GM18870 (cell line): Measurements from ENCODE around the gene CTDP1.

Experiments used
- ATAC-seq: cut with Tn5 transposase; IDR thresholded peaks from one replicate; pipeline ENCODE4 v1.9.1; 2021; ENCODE audit warnings: moderate library complexity; ENCODE audit not compliant: unreplicated experiment

The CTDP1 gene

GRCh38 chr18:79792096-79792987, 112.7 kb downstream of the CTDP1 start:
- no peak for ATAC-seq

DNA sequence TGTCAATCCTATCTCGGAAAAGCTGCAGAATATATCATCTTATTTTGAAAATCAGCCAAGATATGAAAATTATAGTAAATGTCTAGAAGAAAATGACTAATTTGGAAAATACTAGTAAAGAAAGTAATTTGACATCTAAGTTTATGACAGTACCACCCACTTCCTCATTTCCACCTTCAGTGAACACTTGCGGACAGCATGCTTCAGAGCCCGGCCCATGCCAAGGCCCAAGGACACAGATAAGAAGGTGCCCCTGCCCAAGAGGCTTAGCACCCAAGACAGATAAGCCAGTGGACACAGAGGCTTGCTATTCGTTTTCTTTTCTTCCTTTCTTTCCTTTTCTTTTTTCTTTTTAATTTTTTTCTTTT, 113.4 kb downstream of the CTDP1 start:
- ATAC-seq = no peak

GRCh38 chr18:79794846-79795245, 115.2 kb downstream of the CTDP1 start:
- ATAC-seq = no peak

DNA sequence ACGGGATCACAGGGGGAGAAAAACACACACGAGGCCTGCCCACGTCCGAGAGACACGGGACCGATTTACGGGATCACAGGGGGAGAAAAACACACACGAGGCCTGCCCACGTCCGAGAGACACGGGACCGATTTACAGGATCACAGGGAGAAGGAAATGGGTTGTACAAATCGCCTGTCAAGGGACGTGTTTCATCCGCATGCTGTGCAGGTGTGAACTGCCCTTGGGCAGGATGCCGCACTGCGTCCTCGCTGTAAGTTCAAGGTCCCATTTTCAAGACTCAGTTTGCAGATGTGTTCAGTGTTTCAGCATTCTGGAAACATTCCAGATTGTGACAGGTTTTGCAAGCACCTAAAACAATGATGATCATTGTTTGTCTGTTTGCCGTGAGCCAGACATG, 115.8 kb downstream of the CTDP1 start:
- no peak for ATAC-seq

GRCh38 chr18:79796016-79796415, 116.4 kb downstream of the CTDP1 start:
- ATAC-seq = no peak

DNA sequence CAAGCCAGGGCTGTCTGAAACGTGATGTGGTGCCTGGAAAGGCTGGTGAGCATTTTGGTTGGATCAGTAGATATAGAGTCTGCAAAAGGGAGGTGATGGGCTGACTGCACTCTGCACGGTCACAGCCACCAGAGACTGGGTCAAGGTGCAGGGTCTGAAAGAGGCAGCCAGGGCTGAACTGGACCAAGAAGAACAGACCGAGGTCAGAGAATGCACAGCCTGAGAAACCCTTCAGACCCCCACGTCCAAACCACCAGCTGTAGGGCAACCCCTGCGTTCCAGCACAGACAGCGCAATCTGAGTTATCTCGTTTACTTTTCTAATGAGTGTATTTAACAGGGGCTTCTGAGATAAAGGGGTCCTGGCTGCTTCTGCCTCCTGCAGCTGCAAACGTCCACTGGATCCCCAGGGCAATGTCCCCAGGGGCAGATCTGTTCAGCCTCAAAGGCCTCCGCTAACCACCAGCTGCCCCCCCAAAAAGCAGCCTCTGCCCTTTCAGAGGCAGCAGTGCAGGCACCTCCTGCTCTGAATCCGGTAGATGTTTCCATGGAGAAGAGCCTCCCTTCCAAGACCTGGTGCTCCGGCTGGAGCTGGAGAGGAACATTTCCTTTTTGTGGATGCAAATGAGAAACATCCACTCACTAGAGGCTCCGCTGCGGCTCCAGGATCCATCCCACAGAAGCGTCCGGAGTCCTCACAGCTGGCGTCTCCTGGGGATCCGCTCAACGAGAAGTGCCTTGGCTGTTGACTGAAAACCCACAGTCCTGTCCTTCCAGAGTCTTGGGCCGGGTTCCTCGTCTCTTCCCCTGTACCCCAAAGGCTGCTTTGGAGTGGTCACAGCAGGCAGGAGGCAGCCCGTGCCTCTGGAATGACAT, 117.2 kb downstream of the CTDP1 start:
- ATAC-seq = no peak

DNA sequence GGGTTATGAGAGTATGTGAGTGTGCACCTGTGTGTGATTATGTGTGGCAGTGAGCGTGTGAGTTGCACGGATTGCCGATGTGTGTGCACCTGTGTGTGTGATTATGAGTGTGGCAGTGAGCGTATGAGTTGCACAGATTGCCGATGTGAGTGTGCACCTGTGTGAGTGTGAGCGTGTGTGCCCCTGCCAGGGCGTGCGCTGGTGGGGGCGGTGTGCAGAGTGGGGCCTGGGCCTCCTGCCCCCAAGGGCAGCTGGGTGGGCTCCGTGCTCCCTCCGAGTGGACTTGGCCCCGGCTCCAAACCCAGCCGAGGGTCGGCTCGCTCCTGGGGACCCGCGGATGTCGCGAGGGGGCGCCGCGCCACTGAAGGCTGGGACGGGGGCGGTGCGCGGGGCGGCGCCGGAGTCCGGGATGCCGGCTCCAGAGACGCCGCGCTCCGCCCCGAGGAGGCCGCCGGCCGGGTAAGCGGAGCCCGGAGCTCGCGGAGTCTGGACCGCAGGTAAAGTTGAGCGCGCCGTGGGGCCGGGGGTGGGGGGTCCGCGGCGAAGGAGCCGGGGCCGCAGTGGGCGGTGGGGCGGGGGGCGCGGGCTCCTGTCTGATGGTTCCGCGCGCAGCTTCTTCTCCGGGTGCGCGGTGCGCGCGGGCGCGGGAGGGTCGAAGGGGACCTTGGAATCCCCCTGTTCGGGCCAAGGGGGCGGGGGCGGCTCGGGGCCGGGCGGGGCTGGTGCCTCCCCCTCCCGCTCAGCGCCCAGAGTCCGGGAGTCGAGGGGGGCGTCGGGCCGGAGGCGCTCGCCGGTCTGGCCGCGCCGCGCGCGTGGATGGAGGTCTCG, 118.1 kb downstream of the CTDP1 start, which contains the start of gene KCNG2:
TSS of gene KCNG2 (plus strand) at position 421 of the 828 bp plus-strand sequence. CDS start 65,730 bp downstream, outside the sequence.
- no peak for ATAC-seq

DNA sequence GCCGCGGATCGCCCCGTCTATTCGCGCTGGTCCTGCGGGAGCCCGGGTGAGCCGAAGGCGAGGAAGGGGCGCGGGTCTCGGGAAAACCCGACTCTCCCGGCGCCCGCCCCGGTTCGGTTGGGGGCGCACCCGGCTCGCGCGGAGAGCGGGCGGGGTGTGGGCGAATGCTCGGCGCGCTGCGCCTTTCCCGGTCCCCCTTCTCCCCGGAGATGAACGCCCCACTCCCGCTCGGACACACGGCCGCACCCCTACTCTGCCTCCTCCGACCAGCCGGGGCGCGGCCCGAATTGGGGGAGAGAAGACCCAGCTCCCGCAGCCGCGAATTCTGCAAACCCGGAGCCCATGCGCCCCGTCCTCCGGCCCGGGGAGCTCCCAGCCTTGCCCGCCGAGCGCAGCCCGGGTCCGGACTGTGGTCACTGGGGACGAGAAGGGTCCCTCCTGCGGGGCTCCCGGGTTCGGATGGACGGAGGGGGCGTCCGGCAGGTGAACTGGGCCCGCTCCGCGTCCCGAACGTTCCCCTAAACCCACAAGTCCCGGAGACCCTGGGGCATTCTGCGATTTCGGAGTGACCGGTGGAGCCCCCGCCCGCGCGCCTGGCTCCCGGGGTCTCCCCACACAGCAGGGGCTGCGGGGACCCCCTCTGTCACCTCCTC, 118.9 kb downstream of the CTDP1 start:
- ATAC-seq = no peak

DNA sequence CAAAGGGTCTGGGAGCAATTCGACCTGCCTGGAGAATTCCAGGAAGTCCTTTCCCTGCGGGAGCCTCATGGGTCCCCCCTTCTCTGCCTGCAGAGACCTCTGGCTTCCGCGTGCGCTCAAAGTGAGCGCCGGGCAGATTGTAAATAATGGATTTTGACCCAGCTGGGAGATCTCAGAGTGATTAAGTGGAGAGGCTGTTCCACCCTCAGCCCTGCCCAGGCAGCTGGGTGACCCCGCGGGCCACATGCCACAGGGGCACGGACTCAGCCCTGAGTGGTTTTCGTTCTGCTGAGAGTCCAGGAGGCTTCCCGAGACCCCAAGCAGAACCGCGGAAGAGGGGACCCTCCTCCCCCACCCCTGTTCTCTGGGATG, 119.4 kb downstream of the CTDP1 start:
- ATAC-seq = no peak

DNA sequence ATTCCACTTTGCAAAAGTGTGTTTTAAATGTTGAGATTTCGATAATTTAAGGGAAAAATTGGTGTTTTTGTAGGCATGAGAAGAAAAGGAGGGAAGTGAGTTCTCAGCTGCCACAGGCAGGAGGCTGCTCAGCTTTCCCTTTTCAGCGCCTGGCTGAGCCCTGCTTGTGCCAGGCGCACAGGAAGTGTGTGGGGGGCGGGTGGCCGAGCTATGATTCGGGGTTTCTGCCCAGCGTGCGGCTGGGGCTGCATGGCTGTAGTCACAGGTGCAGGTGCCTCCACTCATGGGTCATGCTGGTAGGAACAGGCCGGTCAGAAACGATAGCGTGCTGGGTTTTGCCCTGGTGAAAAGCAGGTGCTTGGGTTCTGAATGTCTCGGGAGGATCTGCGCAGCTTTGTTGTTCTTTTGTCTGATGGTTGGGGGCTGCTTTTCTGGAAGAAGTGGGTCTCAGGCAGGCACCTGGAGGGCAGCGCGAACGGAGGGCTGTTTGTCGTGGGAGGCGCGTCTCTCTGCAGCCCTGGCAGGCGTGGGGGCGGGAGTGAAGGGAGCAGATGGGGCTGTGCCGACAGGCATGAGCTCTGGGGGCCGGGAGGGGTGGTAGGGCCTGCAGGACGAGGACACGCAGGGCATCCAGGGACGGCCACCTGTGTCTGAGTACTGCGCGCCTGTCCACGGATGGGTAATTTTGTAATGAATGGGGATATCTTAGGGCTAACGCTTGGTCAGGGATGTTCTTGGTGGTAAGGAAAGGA, 120.2 kb downstream of the CTDP1 start:
- no peak for ATAC-seq

- no peak for ATAC-seq
These were observed 121.0 kb downstream of the CTDP1 start for GRCh38 chr18:79800371-79801180.

DNA sequence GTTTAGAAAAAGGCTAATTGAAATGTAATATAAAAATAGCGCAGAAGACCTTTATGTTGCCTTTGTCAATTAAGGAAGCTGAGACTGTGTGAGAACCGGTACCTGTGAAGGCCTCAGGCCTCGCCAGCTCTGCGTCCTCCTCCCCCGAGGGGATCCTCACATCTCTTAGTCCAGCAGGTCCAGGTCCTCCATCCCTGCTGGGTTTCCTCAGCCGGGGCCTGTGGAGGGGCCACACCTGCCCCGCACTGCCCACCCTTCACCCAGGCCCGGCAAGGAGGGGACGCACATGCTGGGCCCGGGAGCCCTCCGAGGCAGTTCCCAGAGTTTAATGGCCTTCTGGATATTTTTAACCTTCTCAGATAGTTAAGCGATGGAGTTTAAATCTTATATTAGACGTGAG, 121.6 kb downstream of the CTDP1 start:
- no peak for ATAC-seq

DNA sequence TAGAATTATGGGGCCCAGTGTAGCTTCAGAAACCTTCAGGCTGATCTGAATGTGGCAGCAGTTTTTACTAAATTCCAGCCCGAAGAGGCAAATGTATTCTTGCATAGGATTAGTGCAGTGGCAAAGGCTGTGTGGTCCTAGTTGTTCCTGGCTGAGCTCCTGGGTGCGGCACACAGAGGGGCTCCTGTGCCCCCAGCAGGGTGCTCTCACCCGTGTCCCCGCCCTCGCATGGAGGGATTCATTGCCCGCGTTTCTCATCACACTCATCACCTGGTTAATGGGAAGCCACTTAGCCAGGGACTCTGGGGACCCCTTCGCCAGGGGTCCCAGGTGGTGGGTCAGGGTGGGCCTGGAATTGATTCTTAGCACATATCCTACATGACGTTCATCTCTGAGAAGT, 122.0 kb downstream of the CTDP1 start:
- ATAC-seq = no peak

DNA sequence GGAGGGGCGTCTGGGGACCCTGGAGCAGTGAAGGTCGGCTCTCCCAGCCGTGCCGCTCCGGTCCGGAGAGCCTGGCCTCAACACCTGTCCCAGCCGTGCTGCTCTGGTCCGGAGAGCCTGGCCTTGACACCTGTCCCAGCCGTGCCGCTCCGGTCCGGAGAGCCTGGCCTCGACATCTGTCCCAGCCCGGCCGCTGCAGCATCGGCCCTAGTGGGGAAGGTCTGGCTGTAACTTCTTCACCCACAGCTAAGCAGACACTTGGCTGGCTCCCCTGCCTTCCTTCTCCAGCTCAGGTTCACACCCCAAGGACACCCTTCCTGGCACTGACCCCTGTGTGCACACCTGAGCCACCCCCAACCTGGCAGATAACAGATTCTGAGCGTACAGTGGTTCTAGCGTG, 122.7 kb downstream of the CTDP1 start:
- no peak for ATAC-seq

- no peak for ATAC-seq
These were observed 124.0 kb downstream of the CTDP1 start for GRCh38 chr18:79803611-79804051.
